GM12875 (cell line): ENCODE results near the gene VWA8.
"Not testable (repeated sequence)": the region's sequence is repeated elsewhere in the genome, so short reads cannot be mapped to it uniquely, and the experiment has no call there.

Source experiments
- H3K4me3 ChIP-seq: one replicate; pipeline ENCODE4 v1.5.1; 2011; ENCODE audit warnings: low read depth, low read length, control low read depth
- CTCF ChIP-seq: IDR thresholded peaks from 2 replicates; pipeline ENCODE4 v1.5.1; 2011; ENCODE audit warnings: low read depth, mild to moderate bottlenecking, control low read depth, inconsistent platforms, low read length, moderate library complexity, borderline replicate concordance; ENCODE audit not compliant: insufficient read depth

The VWA8 gene

GRCh38 chr13:41577436-41577835 is 383.5 kb downstream of the VWA8 start:
- H3K4me3 ChIP-seq: no peak overlapping the region
- no peak for TF ChIP-seq CTCF

GRCh38 chr13:41573640-41574039 is 387.3 kb downstream of the VWA8 start:
- not testable (repeated sequence) for H3K4me3 ChIP-seq

GRCh38 chr13:41571817-41572340 is 389.0 kb downstream of the VWA8 start:
- not testable (repeated sequence) for H3K4me3 ChIP-seq

GRCh38 chr13:41568972-41569351 is 391.9 kb downstream of the VWA8 start:
- no peak overlapping the region for H3K4me3 ChIP-seq
- TF ChIP-seq CTCF: no peak

- H3K4me3 ChIP-seq: no peak overlapping the region
- no peak for TF ChIP-seq CTCF
Observed at GRCh38 chr13:41568143-41568971, 392.6 kb downstream of the VWA8 start.

GRCh38 chr13:41567363-41567762 is 393.5 kb downstream of the VWA8 start:
- H3K4me3 ChIP-seq: no peak overlapping the region
- TF ChIP-seq CTCF: no peak

- H3K4me3 ChIP-seq: no peak overlapping the region
- TF ChIP-seq CTCF: no peak
Observed at GRCh38 chr13:41565846-41566245, 395.1 kb downstream of the VWA8 start.

- TF ChIP-seq CTCF: no peak
- no peak overlapping the region for H3K4me3 ChIP-seq
Observed at GRCh38 chr13:41565216-41565615, 395.7 kb downstream of the VWA8 start.
